K562 (cell line): ENCODE results near the gene SETX. TPM values are rescaled to one million over a fixed set of nuclear protein-coding genes. Genes with fewer than 3 reads are reported as not detected.

Experiments
- ATF7 ChIP-seq: fragments of 450-650 bp; IDR thresholded peaks from 2 replicates; pipeline ENCODE4 v1.7.1; 2014; ENCODE audit warnings: mild to moderate bottlenecking, moderate library complexity
- BRD9 ChIP-seq: fragments of 450-650 bp; IDR thresholded peaks from 2 replicates; pipeline ENCODE4 v1.6.1; 2018; ENCODE audit warnings: low read depth; ENCODE audit not compliant: partially characterized antibody
- ETV6 ChIP-seq, 3 experiments: fragments of 150-350 bp in 1 of 3; sonication (generic) in 1 of 3; formaldehyde crosslinking in 1 of 3; IDR thresholded peaks; 2 replicates each; pipeline versions ENCODE4 v1.6.1 to v1.8.0; 2014 to 2022; ENCODE audit warnings: borderline replicate concordance in 2 of 3, low read depth in 2 of 3, antibody characterized with exemption in 1 of 3, low read length in 1 of 3, mild to moderate bottlenecking in 1 of 3, missing genetic modification reagents in 1 of 3
- LCOR ChIP-seq: sonication (generic); formaldehyde crosslinking; IDR thresholded peaks from 2 replicates; pipeline ENCODE4 v1.8.0; 2022; ENCODE audit warnings: mild to moderate bottlenecking, missing genetic modification reagents
- MGA ChIP-seq: fragments of 450-650 bp; IDR thresholded peaks from 2 replicates; pipeline ENCODE4 v1.6.1; 2016; ENCODE audit warnings: mild to moderate bottlenecking, moderate library complexity
- PHF20 ChIP-seq: fragments of 450-650 bp; IDR thresholded peaks from 2 replicates; pipeline ENCODE4 v1.6.1; 2018; ENCODE audit not compliant: partially characterized antibody
- RBM25 ChIP-seq: fragments of 200-400 bp; formaldehyde crosslinking; IDR thresholded peaks from 2 replicates; pipeline ENCODE4 v1.6.1; 2018; ENCODE audit warnings: low read length, low read depth, moderate library complexity; ENCODE audit not compliant: severe bottlenecking
- SAFB ChIP-seq: fragments of 200-400 bp; formaldehyde crosslinking; IDR thresholded peaks from 2 replicates; pipeline ENCODE4 v1.6.1; 2017; ENCODE audit warnings: low read depth, low read length, borderline replicate concordance
- ZNF232 ChIP-seq: sonication (generic); formaldehyde crosslinking; IDR thresholded peaks from 2 replicates; pipeline ENCODE4 v1.8.0; 2022; ENCODE audit warnings: mild to moderate bottlenecking, missing genetic modification reagents
- ZNF280A ChIP-seq: fragments of 450-650 bp; IDR thresholded peaks from 2 replicates; pipeline ENCODE4 v1.6.1; 2018; ENCODE audit warnings: mild to moderate bottlenecking, low read depth; ENCODE audit not compliant: partially characterized antibody
- polyA plus RNA-seq, 8 experiments: library from polyadenylated mRNA; depleted of rRNA in 4 of 8; stranded (reverse) in 5 of 8; unstranded in 3 of 8; fragments of >200 nt; fragmentation: Nextera tagmentation in 2 of 8; fragmentation: Illumina TruSeq in 1 of 8; extraction: Ambion mirVana in 2 of 8; extraction: Trizol in 1 of 8; gene quantifications; 2 replicates each; pipeline versions ENCODE4 v1.2.1 to v1.2.3, GENCODE V29; 2011 to 2014; ENCODE audit warnings: inconsistent platforms in 1 of 8, missing spikeins in 1 of 8
- total RNA-seq, 7 experiments: library from RNA; depleted of rRNA in 6 of 7; stranded (reverse); fragments of >200 nt in 6 of 7; fragmentation: Illumina TruSeq in 2 of 7; extraction: Trizol in 2 of 7; gene quantifications; 2 replicates each; pipeline versions ENCODE4 v1.2.1 to v1.2.3, GENCODE V29; 2011 to 2021; ENCODE audit warnings: low replicate concordance in 1 of 7
- TF ChIP-seq, protein P1 (sequence below): fragments of 450-650 bp; IDR thresholded peaks from 2 replicates; pipeline ENCODE4 v1.6.1; 2016; ENCODE audit warnings: borderline replicate concordance

Gene SETX
- total and polyA plus RNA-seq, 9 of the 15 experiments (the other 6 are each of a cell fraction or from before 2014, with no cell fraction given), result 8.7 to 45.7 (median 28.7) TPM

DNA sequence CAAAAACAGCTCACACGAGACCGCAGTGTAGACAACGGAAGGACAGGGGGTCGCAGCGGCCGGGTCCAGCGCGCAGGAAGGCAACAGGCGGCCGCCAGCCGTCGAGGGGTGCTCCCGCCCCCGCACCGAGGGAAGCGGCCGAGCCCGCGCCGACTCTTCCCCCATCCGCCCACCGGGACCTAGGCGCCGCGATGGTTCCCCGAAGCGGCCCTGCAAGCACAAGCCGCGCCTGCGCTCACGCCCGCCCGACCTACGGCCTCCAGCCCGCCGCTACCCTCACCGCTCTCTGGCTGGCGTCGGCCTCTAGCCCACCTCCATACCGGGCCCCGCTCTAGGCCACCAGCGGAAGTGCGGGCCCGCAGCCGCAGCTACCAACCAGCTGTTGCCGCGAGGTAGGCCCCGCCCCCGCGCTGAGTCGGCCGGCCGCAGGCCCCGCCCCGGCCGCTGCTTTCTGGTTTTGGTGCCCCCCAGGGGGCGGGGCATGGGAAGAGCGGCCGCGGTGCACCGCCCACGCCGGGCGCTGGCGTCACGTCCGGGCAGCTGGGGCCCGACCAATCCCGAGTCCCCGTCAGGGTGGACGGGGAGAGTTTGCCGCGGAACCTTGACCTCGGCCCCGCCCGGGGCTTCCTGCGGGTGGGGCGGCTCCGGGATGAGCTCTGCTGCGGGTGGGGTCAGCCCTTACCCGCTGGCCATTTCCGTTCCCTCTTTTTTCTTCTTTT is at the start of gene SETX (continued):
- peak; percentile 90; the same call in 1 of the 2 replicates for TF ChIP-seq ATF7
- TF ChIP-seq SAFB, result 0 out of 2 replicates have a peak, but pooled peaks have one; percentile 25
- peak; percentile 88 for TF ChIP-seq RBM25
- peak; percentile 72 for TF ChIP-seq BRD9
- no peak for TF ChIP-seq ZNF280A
- TF ChIP-seq PHF20, result peak; percentile 87
- 0 out of 2 replicates have a peak, but pooled peaks have one; percentile 84 for TF ChIP-seq ZNF232 (CRISPR knock-in tag)
- peak; percentile 55; the same call in 1 of the 2 replicates for TF ChIP-seq MGA
- TF ChIP-seq, protein P1, sequence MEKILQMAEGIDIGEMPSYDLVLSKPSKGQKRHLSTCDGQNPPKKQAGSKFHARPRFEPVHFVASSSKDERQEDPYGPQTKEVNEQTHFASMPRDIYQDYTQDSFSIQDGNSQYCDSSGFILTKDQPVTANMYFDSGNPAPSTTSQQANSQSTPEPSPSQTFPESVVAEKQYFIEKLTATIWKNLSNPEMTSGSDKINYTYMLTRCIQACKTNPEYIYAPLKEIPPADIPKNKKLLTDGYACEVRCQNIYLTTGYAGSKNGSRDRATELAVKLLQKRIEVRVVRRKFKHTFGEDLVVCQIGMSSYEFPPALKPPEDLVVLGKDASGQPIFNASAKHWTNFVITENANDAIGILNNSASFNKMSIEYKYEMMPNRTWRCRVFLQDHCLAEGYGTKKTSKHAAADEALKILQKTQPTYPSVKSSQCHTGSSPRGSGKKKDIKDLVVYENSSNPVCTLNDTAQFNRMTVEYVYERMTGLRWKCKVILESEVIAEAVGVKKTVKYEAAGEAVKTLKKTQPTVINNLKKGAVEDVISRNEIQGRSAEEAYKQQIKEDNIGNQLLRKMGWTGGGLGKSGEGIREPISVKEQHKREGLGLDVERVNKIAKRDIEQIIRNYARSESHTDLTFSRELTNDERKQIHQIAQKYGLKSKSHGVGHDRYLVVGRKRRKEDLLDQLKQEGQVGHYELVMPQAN, result peak; percentile 66; the same call in 1 of the 2 replicates
- TF ChIP-seq LCOR (CRISPR knock-in tag), result no peak
- no peak for TF ChIP-seq ETV6 (IDR thresholded peaks at IDR 0.05; ENCODE audit: borderline replicate concordance in 1 of 2, low read depth in 2 of 2, low read length in 1 of 2)
- TF ChIP-seq ETV6 (CRISPR knock-in tag; IDR thresholded peaks at IDR 0.05; ENCODE audit: borderline replicate concordance), result 0 out of 2 replicates have a peak, but pooled peaks have one; percentile 47
